ENCODE data around the gene AVPR2.

The AVPR2 gene

GRCh38 chrX:153934762-153935325, 30.4 kb downstream of the AVPR2 start, which contains the start of gene NAA10:
NAA10 (minus strand) TSS chrX:153935037; CDS start chrX:153934904, 133 bp downstream.
- peak; percentile 60 for DNase-seq

GRCh38 chrX:153935326-153935851, 30.9 kb downstream of the AVPR2 start:
- no peak for DNase-seq

GRCh38 chrX:153937056-153937455, 32.6 kb downstream of the AVPR2 start:
- no peak for DNase-seq

- no peak for DNase-seq
These were observed 33.8 kb downstream of the AVPR2 start for GRCh38 chrX:153938226-153938786.

GRCh38 chrX:153939573-153939972, 35.1 kb downstream of the AVPR2 start:
- no peak for DNase-seq

GRCh38 chrX:153941336-153942252, 37.1 kb downstream of the AVPR2 start:
- no peak for DNase-seq

GRCh38 chrX:153944140-153944799, 39.8 kb downstream of the AVPR2 start, which contains the start of gene RENBP:
RENBP (minus strand) TSS chrX:153944643; CDS start chrX:153944610, 33 bp downstream.
- DNase-seq, result no peak

GRCh38 chrX:153944800-153945150, 40.3 kb downstream of the AVPR2 start:
- DNase-seq, result no peak

GRCh38 chrX:153945956-153946943, 41.8 kb downstream of the AVPR2 start:
- DNase-seq, result no peak

- DNase-seq, result peak; percentile 75
These were observed 42.7 kb downstream of the AVPR2 start for GRCh38 chrX:153947009-153947769.

GRCh38 chrX:153948002-153948466, 43.6 kb downstream of the AVPR2 start:
- DNase-seq, result no peak

- no peak for DNase-seq
These were observed 44.7 kb downstream of the AVPR2 start for GRCh38 chrX:153948847-153949805.

- DNase-seq, result no peak
These were observed 45.7 kb downstream of the AVPR2 start for GRCh38 chrX:153950127-153950526.

GRCh38 chrX:153951683-153952372, 47.4 kb downstream of the AVPR2 start:
- no peak for DNase-seq

- DNase-seq, result no peak
These were observed 48.0 kb downstream of the AVPR2 start for GRCh38 chrX:153952373-153953026.

GRCh38 chrX:153953342-153953830, 48.9 kb downstream of the AVPR2 start:
- peak; percentile 63 for DNase-seq

GRCh38 chrX:153953892-153954557, 49.6 kb downstream of the AVPR2 start:
- no peak for DNase-seq
